T-helper 2 cell treated with Interferon-gamma antibody and Interleukin-4, amounts not matched to agents 5 μg/mL and 100 μg/mL, for 36 hours (primary cell): ENCODE data around the gene FAM174C.
A peak's percentile ranks its signal among the peaks of the same experiment; 100 is the strongest.

Experiments used
- DNase-seq: peaks from one replicate; pipeline ENCODE4 v3.0.0; 2021; ENCODE audit warnings: low spot score
- H3K27ac Mint-ChIP-seq: one replicate; pipeline ENCODE4 v1.8.0; 2021; ENCODE audit warnings: mild to moderate bottlenecking, mixed read lengths
- H3K27me3 Mint-ChIP-seq: one replicate; pipeline ENCODE4 v1.8.0; 2021; ENCODE audit warnings: low read depth, mixed read lengths
- H3K36me3 Mint-ChIP-seq: one replicate; pipeline ENCODE4 v1.8.0; 2021; ENCODE audit warnings: low read depth, mixed read lengths
- H3K4me1 Mint-ChIP-seq: one replicate; pipeline ENCODE4 v1.8.0; 2021; ENCODE audit warnings: low read depth, mixed read lengths
- H3K4me3 Mint-ChIP-seq: one replicate; pipeline ENCODE4 v1.8.0; 2022; ENCODE audit warnings: mild to moderate bottlenecking, moderate library complexity, mixed read lengths
- H3K9me3 Mint-ChIP-seq: one replicate; pipeline ENCODE4 v1.8.0; 2021; ENCODE audit warnings: mixed read lengths

The FAM174C gene

GRCh38 chr19:1259206-1259875, 16.0 kb upstream of the FAM174C start:
- H3K9me3 Mint-ChIP-seq, result no peaks in the 10 kb centered on the region
- peaks cover 34% of the 10 kb centered on the region for H3K4me1 Mint-ChIP-seq
- peaks cover 20% of the 10 kb centered on the region for H3K36me3 Mint-ChIP-seq
- peak overlapping the region; percentile 88 for H3K4me3 Mint-ChIP-seq
- H3K27me3 Mint-ChIP-seq, result no peaks in the 10 kb centered on the region
- peak overlapping the region; percentile 96 for H3K27ac Mint-ChIP-seq
- DNase-seq, result peak; percentile 77

- H3K4me1 Mint-ChIP-seq, result peaks cover 35% of the 10 kb centered on the region
- no peaks in the 10 kb centered on the region for H3K9me3 Mint-ChIP-seq
- peak overlapping the region; percentile 96 for H3K27ac Mint-ChIP-seq
- H3K36me3 Mint-ChIP-seq, result peaks cover 14% of the 10 kb centered on the region
- peak; percentile 69 for DNase-seq
- peak overlapping the region; percentile 88 for H3K4me3 Mint-ChIP-seq
- H3K27me3 Mint-ChIP-seq, result no peaks in the 10 kb centered on the region
Measured at GRCh38 chr19:1259876-1260748, 15.2 kb upstream of the FAM174C start.

- H3K4me1 Mint-ChIP-seq, result peaks cover 41% of the 10 kb centered on the region
- peak overlapping the region; percentile 89 for H3K4me3 Mint-ChIP-seq
- H3K27ac Mint-ChIP-seq, result peak overlapping the region; percentile 96
- peaks cover 13% of the 10 kb centered on the region for H3K36me3 Mint-ChIP-seq
- H3K27me3 Mint-ChIP-seq, result no peaks in the 10 kb centered on the region
- H3K9me3 Mint-ChIP-seq, result no peaks in the 10 kb centered on the region
- peak; percentile 96 for DNase-seq
Measured at GRCh38 chr19:1260749-1261537, 14.4 kb upstream of the FAM174C start.

GRCh38 chr19:1261538-1261797, 13.9 kb upstream of the FAM174C start:
- DNase-seq, result no peak
- Mint-ChIP-seq H3K36me3 (peaks cover 13% of the 10 kb centered on the region), H3K27ac (peak overlapping the region; percentile 90), H3K4me1 (peaks cover 42% of the 10 kb centered on the region), H3K27me3 (no peaks in the 10 kb centered on the region), H3K4me3 (peak overlapping the region; percentile 89), H3K9me3 (no peaks in the 10 kb centered on the region)

- H3K4me3 Mint-ChIP-seq, result peak overlapping the region; percentile 89
- DNase-seq, result no peak
- H3K4me1 Mint-ChIP-seq, result peaks cover 42% of the 10 kb centered on the region
- H3K36me3 Mint-ChIP-seq, result peaks cover 13% of the 10 kb centered on the region
- H3K27ac Mint-ChIP-seq, result peak overlapping the region; percentile 90
- no peaks in the 10 kb centered on the region for H3K27me3 Mint-ChIP-seq
- H3K9me3 Mint-ChIP-seq, result no peaks in the 10 kb centered on the region
Measured at GRCh38 chr19:1261798-1262622, 13.3 kb upstream of the FAM174C start.

GRCh38 chr19:1262623-1263123, 12.7 kb upstream of the FAM174C start:
- H3K27me3 Mint-ChIP-seq, result peaks cover 3% of the 10 kb centered on the region
- DNase-seq, result no peak
- H3K36me3 Mint-ChIP-seq, result peaks cover 9% of the 10 kb centered on the region
- no peak overlapping the region for H3K27ac Mint-ChIP-seq
- peaks cover 41% of the 10 kb centered on the region for H3K4me1 Mint-ChIP-seq
- H3K4me3 Mint-ChIP-seq, result no peak overlapping the region
- H3K9me3 Mint-ChIP-seq, result no peaks in the 10 kb centered on the region

GRCh38 chr19:1263188-1263587, 12.1 kb upstream of the FAM174C start:
- peak overlapping the region; percentile 43 for H3K4me3 Mint-ChIP-seq
- H3K9me3 Mint-ChIP-seq, result no peaks in the 10 kb centered on the region
- H3K36me3 Mint-ChIP-seq, result peaks cover 7% of the 10 kb centered on the region
- H3K27me3 Mint-ChIP-seq, result peaks cover 3% of the 10 kb centered on the region
- H3K27ac Mint-ChIP-seq, result peak overlapping the region; percentile 31
- no peak for DNase-seq
- peaks cover 38% of the 10 kb centered on the region for H3K4me1 Mint-ChIP-seq

- peak overlapping the region; percentile 55 for H3K4me3 Mint-ChIP-seq
- no peaks in the 10 kb centered on the region for H3K9me3 Mint-ChIP-seq
- no peak for DNase-seq
- peaks cover 31% of the 10 kb centered on the region for H3K4me1 Mint-ChIP-seq
- peaks cover 3% of the 10 kb centered on the region for H3K27me3 Mint-ChIP-seq
- peak overlapping the region; percentile 49 for H3K27ac Mint-ChIP-seq
- H3K36me3 Mint-ChIP-seq, result peaks cover 3% of the 10 kb centered on the region
Measured at GRCh38 chr19:1264801-1265614, 10.3 kb upstream of the FAM174C start.

GRCh38 chr19:1265615-1266128, 9.7 kb upstream of the FAM174C start:
- Mint-ChIP-seq H3K27ac (no peak overlapping the region), H3K9me3 (no peaks in the 10 kb centered on the region), H3K4me1 (peaks cover 34% of the 10 kb centered on the region), H3K4me3 (peak overlapping the region; percentile 57), H3K27me3 (peaks cover 3% of the 10 kb centered on the region), H3K36me3 (peaks cover 10% of the 10 kb centered on the region)
- peak; percentile 52 for DNase-seq

GRCh38 chr19:1266129-1266915, 9.0 kb upstream of the FAM174C start:
- Mint-ChIP-seq H3K4me1 (peaks cover 38% of the 10 kb centered on the region), H3K27ac (no peak overlapping the region), H3K36me3 (peaks cover 16% of the 10 kb centered on the region), H3K9me3 (no peaks in the 10 kb centered on the region), H3K27me3 (peaks cover 3% of the 10 kb centered on the region), H3K4me3 (peak overlapping the region; percentile 57)
- peak; percentile 89 for DNase-seq

GRCh38 chr19:1266916-1267476, 8.3 kb upstream of the FAM174C start:
- peak overlapping the region; percentile 69 for H3K4me3 Mint-ChIP-seq
- H3K9me3 Mint-ChIP-seq, result no peaks in the 10 kb centered on the region
- peak; percentile 81 for DNase-seq
- peaks cover 3% of the 10 kb centered on the region for H3K27me3 Mint-ChIP-seq
- peaks cover 23% of the 10 kb centered on the region for H3K36me3 Mint-ChIP-seq
- H3K27ac Mint-ChIP-seq, result peak overlapping the region; percentile 26
- peaks cover 35% of the 10 kb centered on the region for H3K4me1 Mint-ChIP-seq
